HL-60/S4 treated with retinoic acid at 250 ng/mL for 4 days and 3 days (cell line): Measurements from ENCODE around the gene TMEM106C.

Experiments
- in situ Hi-C: fragments of 300-500 bp; cut with MboI; formaldehyde crosslinking; loops from 2 replicates; pipeline ENCODE4 v1.7.0; 2022; ENCODE audit warnings: low sequenced_read_pairs

TMEM106C gene

DNA sequence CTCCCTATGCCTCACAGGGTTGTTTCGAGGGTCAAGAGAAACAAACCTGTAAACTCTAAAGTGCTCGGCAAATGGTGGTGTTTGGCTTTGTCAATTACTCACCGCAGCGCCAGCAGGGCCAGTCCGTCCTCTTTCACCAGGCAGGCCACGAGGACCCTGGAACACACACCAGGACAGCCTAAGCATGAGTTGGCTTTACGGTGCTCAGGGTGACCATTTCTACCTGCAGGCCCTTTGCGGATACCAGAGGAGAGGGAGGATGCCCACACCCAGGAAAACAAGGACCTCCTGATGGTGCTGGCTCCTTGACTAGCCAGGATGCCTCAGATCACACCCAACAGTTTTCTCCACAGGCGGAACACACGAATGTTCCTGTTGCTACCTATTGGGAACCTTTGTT, 29.4 kb downstream of the TMEM106C start:
- in situ Hi-C loops = no loop called here

DNA sequence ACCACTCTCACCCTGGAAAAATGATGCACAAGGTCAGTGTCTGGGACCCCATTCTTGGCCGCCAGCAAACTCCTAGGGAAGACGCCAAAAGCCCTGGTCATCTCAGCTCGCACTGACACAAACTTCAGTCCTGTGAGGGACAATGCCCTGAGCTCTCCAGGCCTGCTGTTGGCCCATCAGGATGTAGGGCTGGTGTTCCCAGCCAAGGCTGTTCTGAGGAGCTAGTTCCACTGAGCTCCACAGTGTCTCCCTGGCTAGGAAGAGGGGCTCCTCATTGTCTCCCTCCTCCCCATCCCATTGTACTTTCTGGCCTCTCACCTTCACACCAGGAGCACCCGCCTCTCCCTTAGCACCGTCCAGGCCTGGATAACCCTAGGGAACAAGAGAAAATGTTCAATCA, 30.1 kb downstream of the TMEM106C start:
- in situ Hi-C loops = no loop called here

DNA sequence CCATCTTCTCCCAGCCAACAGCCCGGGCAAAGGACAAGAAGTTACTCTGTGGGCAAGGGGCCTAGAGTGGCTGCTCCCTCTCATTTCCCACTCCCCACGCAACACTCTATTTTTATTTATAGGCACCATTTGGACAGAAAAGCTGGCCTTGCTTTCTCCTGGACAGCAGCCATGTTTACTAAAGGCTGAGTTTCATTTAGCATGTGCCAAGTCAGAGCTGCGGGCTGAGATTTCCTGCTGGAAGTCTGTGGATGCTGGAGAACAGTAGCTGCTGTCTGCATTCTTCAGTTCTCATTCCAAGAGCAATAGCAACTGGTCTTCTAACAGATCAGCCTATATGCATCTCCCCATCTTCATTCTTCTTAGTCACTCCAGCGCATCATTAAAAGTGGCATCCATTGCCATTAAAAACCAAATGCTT, 32.6 kb downstream of the TMEM106C start:
- in situ Hi-C loops = no loop called here

GRCh38 chr12:47997321-47997720, 33.9 kb downstream of the TMEM106C start:
- in situ Hi-C loops = no loop called here

DNA sequence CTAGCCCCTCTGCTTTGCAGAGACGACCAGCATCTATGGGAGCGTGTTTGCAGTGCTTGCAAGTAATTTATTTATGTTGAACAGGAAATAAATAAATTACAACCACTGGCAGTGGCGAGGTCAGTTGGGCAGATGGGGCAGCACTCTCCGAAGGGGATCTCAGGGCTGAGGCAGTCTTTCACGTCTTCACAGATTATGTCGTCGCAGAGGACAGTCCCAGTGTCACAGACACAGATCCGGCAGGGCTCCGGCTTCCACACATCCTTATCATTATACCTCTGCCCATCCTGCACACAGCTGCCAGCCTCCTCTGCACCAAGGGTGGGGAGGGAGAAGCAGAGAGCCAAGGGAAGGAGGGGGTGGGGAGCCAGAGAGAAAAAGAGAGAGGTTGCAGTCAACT, 36.4 kb downstream of the TMEM106C start:
- in situ Hi-C loops = no loop called here

GRCh38 chr12:48000878-48001504, 37.6 kb downstream of the TMEM106C start:
- in situ Hi-C loops = no loop called here

DNA sequence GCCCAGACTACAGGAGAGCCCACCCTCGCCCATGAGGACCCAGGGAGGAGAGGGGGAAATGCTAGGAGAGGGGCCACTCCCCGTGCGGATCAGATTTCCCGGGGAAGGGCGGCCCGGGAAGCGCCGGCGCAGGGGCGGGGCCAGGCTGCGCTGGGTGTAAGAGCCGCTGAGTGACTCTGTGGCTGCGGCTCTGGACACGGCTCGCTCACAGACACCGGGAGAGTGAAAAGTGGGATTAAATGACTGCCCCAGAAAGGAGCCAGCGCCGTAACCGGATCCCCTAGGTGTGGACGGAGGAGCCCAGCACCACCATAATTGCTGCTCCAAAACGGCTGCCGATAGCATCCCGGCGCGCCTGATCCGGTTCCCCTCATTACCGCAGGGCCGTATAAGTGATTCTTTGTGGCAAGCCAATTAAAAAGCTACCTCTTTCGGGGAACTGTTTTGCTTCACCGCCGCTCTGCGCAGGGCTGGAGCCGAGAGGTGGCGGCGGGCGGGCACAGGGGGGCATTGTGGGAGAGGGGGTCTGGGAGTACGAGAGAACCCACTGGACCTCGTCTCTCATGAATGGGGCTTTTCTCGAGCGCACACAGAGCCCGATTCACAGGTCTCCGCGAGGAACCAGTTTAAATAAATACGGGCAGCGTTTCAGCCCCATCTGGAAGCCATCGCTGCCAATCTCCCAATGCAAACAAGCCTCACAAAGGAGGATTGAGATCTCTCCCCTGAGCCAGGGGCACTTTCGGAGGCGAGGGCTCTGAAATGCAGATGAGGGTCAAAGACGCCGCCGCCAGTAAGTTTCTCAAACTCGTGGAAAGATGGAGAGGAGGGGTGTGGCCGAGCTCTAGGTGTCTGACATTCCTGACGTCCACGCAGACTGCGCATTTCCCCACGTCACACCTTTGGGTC, 38.4 kb downstream of the TMEM106C start:
- in situ Hi-C loops = no loop called here

- in situ Hi-C loops = no loop called here
Measured at GRCh38 chr12:48002414-48002730, 39.0 kb downstream of the TMEM106C start.

- in situ Hi-C loops = no loop called here
Measured at GRCh38 chr12:48002773-48003218, 39.4 kb downstream of the TMEM106C start.

DNA sequence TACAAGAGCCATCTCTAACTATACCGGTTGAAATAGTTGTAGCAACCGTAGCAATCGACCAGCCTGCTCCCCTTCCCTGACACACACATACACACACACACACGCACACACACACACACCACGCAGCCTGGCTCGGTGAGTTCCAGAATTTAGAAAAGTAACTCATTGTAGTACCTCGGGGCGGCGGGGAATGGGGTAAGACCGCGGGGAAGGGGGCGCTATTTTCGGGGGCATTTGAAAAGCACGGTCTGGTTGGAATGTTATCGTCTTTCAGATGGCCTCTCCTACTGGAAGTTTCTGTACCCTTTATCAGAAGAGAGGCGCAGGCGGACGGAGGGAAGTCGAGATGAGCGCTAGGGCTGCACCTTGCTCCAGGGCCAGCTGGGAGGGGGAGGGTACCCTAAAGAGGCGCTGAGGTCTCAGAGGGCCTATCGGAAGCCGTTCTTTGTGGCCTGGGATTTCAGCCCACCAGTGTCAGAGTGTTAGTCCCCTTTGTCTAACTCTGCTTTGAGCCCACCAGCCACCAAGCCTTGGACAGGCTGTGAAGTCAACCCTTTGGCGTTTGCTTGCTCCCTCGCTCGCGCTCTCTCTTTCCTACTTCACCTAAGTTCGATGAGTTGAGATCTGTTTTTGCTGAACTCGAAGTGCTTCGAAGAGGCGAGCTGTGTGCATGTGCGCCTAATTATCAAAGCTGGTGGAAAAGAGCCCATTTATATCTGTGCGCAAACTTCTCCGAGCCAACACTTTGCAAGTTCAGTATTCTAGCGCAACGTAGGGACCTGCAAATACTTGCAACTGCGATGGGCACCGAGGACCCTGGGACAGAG, 40.0 kb downstream of the TMEM106C start:
- in situ Hi-C loops = no loop called here

DNA sequence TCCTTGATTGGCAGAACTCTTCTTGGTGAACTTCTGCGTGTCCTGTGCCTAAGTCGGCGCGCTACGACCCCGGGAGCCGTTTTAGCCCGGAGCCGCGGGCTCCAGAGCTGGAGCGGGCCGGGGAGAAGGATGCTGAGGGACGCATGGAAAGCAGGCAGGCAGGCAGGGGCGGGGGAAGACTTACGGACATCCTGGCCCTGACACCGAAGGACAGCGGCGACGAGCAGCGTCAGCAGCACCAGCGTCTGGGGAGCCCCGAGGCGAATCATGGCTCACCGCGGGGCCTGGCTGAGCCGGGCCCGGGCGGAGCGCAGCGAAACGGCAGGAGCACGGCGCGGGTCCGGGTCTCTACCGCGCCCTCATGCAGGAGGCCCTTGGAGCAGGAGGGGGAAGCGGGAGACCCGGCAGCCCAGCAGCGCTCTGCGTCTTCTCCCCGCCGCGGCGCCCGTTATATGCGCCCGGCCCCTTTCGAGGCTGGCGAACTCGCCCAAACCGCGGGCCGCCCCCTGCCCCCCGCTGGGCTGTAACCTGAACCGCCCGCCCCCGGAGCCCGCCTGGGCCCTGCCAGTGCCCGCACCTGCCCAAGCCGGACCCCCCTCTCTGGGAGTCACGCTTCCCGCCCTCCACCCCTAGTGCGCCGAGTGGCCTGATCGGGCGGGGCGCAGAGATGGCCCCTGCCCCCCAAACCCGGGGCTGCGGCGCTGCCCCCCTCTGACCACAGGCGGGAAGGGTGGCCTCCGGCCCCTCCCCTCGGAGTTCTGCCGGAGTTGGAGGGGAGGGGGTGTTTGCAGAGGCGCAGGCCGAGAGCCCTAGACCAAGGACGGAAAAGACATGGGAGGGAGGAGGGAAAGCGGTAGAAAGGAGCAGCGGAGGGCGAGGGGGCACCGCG, 40.9 kb downstream of the TMEM106C start, which contains the start of gene COL2A1:
Gene COL2A1 (minus strand): TSS at position 424 of the 889 bp plus-strand sequence. CDS start 155 bp downstream, at position 269.
- in situ Hi-C loops = no loop called here

- in situ Hi-C loops = no loop called here
Measured at GRCh38 chr12:48005001-48005749, 41.8 kb downstream of the TMEM106C start.

- in situ Hi-C loops = no loop called here
Measured at GRCh38 chr12:48005750-48006021, 42.3 kb downstream of the TMEM106C start.

- in situ Hi-C loops = no loop called here
Measured at GRCh38 chr12:48007206-48007605, 43.8 kb downstream of the TMEM106C start.

DNA sequence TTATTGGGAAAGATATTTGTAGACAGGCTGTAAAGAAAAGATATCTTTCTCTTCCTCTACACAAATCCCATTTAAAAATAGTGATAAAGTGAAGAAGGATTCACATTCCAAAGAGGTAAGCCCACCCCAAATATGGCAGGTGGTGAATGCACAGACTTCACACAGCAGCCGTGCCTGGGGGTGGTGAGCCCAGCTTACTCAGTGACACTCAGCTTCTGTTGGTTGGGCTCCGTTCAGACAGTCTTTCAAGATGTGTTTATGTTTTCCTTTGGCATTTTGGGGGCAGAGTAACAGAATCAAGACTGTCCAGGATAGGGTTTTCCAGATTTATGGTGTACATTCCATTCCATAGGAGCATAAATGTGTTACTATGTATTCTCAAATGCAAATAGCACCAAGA, 45.0 kb downstream of the TMEM106C start:
- in situ Hi-C loops = no loop called here

GRCh38 chr12:48008950-48009349, 45.6 kb downstream of the TMEM106C start:
- in situ Hi-C loops = no loop called here

- in situ Hi-C loops = no loop called here
Measured at GRCh38 chr12:48009471-48009870, 46.1 kb downstream of the TMEM106C start.

GRCh38 chr12:48010366-48010970, 47.1 kb downstream of the TMEM106C start:
- in situ Hi-C loops = no loop called here

GRCh38 chr12:48012070-48012469, 48.7 kb downstream of the TMEM106C start:
- in situ Hi-C loops = no loop called here
